Measurements from ENCODE around the gene ARMC10.
"Not testable (repeated sequence)": the region's sequence is repeated elsewhere in the genome, so short reads cannot be mapped to it uniquely, and the experiment has no call there.

Gene ARMC10

DNA sequence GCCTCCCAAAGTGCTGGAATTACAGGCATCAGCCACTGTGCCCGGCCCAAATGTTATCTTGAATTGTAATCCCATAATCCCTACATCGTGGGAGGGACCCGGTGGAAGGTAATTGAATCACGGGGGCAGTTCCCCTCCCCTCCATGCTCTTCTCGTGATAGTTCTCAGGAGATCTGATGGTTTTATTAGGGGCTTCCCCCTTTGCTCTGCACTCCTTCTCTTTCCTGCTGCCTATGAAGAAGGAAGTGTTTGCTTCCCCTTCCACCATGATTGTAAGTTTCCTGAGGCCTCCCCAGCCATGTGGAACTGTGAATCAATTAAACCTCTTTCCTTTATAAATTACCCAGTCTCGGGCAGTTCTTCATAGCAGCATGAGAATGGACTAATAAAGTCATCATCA is 3.3 kb downstream of the ARMC10 start:
- not testable (repeated sequence) for DNase-seq

DNA sequence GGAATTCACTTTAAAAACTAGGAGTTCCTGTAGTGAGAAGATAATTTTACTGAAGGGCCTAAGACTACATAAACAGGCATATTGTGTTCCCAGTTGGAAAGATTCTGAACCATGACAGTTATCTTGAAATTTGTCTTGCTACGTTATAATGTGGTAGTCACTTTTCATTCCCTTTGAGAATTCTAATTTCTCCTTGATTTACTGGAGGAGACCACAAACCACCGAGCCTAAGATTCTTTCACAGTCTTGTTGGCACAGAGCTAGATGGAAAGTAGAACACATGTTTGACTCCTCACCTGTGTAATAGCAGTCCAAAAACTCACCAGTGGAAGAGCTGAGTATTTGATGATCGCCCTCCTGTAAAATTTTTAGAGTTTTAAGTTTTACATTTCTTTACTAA is 4.9 kb downstream of the ARMC10 start:
- DNase-seq, result no peak

DNA sequence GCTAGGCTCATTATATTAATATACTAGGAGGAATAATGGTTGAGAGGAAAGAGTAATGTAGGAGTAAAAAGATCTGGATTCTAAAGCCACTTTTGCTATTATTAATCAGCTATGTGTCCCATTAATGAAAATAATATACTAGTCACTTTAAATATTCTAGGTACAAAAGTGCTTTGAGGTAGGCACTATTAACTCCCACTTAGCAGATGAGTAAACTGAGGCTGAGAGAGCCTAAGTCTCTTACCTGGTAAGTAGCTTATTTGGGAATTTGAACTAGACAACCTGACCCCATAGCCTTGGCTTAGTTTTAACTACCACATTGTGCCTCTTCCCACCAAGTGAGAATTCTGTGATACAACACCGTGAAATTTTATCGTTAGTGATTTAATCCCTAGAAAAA is 6.0 kb downstream of the ARMC10 start:
- no peak for DNase-seq

DNA sequence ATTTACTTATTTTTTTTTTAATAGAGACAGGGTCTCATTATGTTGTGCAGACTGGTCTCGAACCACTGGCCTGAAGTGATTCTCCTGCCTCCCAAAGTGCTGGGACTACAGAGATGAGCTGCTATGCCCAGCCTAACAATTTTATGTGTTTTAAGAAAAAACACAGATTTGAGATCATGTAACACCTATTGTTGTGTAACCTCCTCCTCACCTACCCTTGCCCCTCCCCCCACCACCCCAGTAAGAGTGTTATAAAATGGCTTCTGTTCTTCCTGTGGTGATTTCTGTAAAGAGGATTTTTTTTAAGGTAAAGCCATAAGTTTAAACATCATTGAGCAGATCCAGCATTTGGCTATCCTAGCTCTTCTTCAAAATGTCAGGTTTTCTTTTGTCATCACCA is 7.6 kb downstream of the ARMC10 start:
- DNase-seq, result no peak

DNA sequence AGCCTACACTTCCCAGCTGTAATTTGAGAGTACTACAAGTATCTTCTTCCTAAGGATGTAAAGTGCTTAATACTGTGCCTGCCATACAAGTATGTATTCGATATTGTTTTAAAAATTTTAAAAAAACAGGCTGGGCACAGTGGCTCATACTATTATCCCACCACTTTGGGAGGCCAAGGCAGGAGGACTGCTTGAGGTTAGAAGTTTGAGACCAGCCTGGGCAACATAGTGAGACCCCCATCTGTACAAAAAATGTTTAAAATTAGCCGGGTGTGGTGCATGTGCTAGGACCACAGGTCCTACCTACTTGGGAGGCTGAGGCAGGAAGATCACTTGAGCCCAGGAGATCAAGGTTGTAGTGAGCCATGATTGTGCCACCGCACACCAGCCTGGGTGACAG is 8.3 kb downstream of the ARMC10 start:
- no peak for DNase-seq

DNA sequence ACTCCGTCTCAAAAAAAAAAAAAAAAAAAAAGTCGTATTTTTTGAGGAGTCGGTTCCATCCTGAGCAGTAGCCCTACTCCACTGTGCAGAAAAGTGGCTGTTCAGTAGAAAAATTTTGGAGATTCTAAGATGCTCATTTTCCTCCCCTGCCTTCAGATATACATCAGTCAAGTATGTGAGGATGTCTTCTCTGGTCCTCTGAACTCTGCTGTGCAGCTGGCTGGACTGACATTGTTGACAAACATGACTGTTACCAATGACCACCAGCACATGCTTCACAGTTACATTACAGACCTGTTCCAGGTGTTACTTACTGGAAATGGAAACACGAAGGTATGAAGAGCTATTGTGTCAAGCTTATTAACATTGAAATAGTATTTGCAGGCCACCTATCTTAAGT is 17.4 kb downstream of the ARMC10 start:
- not testable (repeated sequence) for DNase-seq

DNA sequence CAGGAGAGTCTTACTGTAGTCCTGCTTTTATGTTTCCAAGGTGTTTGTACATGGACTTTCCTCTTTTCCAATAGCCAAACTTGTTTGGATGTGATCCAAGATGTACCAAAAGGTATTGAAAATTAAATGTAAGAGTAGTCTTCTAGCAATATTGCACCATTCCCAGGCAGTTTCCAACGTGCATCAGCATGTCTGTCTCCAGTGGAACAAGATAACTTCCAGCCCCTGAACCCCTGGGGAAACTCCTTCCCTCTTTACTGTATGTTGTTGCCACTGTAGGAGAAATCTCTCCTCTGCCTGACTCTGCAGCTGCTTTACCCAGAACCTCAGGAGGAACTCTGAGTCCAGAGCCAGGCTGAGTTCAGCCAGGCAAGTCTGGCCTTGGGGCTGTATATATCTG is 18.5 kb downstream of the ARMC10 start:
- no peak for DNase-seq

DNA sequence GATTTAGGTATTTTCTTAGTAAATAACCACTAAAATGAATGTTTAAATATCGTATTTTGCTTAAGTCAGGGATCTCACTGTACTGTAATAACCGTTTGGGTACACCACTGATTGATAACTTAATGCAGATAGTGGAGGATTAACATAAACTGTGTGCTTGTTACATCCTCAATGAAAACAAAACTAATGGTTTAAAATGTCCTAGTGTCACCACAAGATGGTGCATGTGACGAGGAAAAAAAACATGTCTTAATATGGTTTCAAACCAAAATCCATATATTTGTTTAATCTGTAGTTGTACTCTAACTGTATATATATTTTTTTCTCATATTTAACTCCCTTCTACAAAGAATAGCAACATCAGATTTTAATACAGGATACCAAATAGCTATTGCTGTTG is 19.2 kb downstream of the ARMC10 start:
- no peak for DNase-seq

DNA sequence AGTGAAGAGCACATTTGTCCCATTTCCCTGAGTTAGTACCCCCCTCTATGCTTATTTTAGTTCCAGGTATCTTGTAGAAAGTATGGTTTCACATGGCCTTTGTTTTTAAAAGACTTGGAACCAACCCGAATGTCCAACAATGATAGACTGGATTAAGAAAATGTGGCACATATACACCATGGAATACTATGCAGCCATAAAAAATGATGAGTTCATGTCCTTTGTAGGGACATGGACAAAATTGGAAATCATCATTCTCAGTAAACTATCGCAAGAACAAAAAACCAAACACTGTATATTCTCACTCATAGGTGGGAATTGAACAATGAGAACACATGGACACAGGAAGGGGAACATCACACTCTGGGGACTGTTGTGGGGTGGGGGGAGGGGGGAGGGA is 20.6 kb downstream of the ARMC10 start:
- not testable (repeated sequence) for DNase-seq

DNA sequence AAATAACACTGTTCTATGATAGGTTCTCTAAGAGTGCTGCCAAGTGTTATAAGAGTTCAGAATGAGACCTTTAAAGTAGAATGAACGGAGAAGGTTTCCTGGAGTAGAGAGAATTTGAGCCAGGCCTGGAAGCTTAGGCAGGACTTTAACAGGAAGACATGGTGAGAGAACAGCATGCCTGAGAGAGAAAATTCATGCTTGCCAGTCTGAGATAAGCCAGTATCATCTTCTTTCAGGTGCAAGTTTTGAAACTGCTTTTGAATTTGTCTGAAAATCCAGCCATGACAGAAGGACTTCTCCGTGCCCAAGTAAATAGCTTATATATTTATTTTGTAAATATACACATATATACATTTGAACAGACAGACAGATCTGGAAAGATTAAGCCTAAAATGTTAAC is 22.1 kb downstream of the ARMC10 start:
- no peak for DNase-seq

DNA sequence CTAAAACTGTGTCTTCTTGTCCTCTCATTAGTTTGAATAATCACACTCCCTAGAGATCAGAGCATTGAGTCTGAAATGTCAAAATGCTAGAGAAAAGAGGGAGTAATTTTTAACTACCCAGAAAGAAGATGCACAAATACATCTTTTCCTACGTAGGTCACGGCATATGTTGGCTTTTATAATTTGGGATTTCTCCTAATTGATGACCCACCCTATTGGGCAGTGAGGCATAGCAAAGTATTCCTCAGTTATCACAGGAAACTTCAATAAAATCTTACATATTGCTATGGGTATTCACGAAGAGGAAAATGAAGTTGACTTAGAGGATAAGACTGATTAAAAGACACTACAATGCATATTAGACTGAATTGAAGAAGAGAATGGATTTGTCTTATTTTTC is 25.4 kb downstream of the ARMC10 start:
- no peak for DNase-seq

DNA sequence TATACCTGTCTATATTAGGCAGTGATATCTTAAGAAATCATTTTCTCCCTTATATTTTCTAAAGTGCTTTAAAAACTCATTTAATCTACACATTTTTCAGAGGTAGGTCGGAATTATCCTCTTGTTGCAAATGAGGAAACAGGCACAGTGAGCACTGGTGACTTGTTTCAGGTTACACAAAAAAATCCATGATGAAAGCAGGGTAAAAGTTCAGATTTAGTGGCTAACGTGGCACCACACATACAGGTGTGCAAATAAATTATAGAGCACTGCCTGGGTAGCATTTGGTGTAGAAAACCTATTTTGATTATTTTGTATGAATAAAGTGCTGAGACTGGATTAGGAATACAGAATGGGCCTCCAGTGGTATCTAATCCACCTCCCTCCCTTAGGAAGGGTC is 26.6 kb downstream of the ARMC10 start:
- no peak for DNase-seq

DNA sequence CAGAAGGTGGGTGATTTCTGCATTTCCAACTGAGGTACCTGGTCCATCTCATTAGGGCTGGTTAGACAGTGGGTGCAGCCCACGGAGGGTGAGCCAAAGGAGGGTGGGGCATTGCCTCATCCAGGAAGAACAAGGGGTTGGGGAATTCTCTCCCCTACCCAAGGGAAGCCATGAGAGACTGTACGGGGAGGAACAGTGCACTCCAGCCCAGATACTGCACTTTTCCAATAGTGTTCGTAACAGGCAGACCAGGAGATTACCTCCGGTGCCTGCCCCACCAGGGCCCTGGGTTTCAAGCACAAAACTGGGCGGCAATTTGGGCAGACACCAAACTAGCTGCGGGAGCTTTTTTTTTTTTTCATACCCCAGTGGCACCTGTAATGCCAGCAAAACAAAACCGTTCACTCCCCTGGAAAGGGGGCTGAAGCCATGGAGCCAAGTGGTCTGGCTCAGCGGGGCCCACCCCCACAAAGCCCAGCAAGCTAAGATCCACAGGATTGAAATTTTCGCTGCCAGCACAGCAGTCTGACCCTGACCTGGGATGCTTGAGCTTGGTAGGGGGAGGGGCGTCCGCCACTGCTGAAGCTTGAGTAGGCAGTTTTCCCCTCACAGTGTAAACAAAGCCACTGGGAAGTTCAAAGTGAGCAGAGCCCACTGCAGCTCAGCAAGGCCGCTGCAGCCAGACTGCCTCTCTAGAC is 31.2 kb downstream of the ARMC10 start:
- DNase-seq, result no peak

DNA sequence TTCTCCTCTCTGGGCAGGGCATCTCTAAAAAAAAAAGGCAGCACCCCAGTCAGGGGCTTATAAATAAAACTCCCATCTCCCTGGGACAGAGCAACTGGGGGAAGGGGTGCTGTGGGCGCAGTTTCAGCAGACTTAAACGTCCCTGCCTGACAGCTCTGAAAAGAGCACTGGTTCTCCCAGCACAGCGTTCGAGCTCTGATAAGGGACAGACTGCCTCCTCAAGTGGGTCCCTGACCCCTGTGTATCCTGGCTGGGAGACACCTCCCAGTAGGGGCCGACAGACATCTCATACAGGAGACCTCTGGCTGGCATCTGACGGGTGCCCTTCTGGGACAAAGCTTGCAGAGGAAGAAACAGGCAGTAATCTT is 31.7 kb downstream of the ARMC10 start:
- not testable (repeated sequence) for DNase-seq

DNA sequence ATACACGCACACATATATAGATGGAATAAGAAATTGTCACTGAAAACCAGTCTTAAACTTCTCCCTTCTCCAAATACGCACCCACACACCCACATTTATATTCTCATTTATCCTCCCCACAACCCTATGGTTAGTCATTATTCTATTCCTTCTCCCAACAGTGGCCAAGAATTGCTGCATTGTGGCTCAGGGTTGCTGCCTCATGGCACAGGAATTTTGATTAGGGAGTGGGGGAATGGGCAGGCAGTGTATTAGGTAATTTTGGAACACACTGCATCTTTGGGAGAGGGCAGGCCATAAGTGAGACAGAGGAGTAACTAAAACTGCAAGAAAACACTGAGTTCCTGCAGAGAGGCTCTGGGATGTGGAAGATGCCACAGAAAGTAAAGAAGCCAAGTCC is 38.2 kb downstream of the ARMC10 start:
- peak; percentile 89 for DNase-seq

DNA sequence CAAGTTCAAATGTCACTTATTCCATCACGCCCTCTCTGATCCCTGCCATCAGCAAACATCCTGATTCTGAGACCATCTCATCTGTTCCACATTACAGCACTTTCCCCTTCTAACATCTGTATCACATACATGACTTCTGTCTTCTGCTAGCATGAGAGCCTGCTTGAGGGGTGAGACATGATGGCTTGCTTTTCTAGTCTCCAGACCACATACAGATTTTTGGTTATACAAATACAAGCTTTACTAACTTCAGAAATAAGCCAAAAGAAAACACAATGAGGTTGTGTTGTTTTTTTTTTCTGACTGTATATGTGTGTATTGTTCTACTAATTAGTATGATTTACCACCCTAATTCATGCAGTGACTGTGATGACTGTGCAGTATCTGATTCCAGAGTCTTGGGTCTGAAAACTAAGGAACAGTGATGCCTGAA is 39.7 kb downstream of the ARMC10 start:
- no peak for DNase-seq

DNA sequence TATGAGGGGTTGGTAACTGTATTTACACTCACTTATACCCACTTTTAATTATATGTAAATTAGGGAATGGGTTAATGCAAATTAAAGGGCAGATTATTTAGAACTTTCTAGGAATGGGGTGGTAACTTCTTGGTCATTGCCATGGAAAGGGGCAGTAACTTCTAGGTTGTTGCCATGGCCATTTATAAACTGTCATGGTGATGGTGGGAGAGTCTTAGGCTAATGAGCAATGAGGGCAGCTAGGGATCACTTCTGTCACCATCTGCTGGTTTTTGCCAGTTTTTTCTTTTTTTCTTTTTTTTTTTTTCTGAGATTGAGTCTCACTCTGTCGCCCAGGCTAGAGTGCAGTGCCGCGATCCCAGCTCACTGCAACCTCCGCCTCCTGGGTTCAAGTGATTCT is 40.8 kb downstream of the ARMC10 start:
- DNase-seq, result no peak

DNA sequence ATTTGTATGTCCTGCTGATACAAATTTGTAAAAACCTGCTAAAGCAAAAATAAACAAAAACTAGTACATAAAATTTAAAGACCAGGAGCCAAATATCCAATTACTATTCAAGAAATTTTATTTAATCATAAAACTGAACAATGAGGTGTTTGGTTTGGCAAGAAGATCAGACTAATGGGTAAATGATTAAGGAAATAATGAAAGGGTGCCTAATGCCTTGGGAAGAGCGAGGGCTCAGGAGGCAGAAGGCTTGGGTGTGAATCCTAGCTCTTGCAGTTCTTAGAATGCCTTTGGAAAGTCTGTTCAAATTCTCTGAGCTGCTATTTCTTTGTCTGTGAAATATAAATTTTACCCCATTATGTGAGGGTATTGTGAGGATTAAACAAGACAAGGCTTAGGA is 41.6 kb downstream of the ARMC10 start:
- DNase-seq, result no peak

DNA sequence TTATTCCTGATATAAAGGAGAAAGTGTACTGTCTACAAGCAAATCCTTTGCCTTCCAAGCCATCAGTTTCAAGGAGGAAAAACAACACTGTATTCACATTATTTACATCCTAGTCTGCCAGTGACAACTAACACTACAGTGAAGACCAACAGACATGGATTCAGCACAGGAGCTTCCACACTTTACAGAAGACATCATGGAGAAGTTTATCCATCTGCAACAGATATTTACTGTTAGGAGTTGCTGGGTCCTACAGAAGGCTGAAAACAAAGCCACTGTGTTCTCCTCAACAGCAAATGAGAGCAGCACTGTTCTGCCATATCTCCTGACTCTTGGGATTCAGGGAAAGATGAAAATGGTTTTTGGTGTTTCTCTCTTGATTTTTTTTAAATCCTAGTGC is 42.1 kb downstream of the ARMC10 start:
- DNase-seq, result no peak

DNA sequence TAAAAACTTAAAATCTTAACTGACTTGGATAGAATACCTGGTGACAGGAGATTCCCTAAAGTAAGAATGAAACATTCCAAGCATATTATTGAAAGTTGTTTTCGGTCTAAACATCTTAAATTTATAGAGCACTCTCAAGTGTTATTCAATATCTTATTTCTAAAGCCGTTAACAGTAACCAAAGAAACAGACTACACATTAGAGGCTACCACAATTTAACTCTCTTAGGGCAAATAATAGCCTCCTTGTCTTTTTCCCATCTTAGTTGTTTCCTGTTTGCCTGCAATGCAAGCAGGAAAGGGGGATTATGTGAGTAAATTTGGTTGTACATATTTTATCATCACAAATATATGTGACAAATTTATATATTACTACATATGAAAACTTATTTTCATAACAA is 42.5 kb downstream of the ARMC10 start:
- no peak for DNase-seq

DNA sequence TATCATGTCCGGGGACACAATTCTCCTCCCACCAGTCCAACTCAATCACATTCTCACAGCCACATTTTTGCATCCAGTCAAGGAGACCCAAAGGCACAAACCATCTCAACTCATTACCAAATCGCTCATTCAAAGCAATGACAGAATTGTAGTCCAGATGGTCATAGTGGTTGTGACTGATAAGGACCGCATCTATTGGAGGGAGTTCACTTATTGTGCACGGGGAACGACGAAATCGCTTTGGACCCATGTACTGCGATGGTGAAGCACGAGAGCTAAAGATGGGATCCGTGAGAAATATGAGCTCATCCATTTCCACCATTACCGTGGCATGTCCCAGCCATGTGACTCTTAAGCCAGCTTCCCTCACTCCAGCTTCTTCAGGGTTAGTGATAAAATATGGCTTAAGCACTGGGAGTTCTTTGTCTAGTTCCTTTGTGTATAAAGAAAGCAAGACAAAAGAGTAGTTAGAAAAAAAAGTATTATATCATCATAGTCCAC is 44.9 kb downstream of the ARMC10 start:
- no peak for DNase-seq

DNA sequence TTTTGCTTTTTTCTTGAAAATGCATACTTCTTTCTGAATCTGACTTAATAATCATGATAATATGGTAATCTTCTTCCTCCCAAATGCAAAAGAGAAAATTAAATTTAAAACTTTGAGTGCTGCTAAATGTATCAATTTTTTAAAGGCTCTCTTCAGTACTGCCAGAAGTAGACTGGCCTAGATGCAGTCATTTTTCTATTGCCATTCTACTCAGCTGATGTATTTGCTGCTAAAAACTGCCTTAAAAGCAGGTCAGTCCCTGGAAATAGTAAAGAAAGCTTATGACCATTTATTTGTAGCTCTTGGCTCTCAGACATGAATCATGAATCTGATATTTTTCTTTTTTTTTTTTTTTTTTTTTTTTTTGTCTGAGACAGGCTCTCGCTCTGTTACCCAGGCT is 45.4 kb downstream of the ARMC10 start:
- DNase-seq, result no peak

DNA sequence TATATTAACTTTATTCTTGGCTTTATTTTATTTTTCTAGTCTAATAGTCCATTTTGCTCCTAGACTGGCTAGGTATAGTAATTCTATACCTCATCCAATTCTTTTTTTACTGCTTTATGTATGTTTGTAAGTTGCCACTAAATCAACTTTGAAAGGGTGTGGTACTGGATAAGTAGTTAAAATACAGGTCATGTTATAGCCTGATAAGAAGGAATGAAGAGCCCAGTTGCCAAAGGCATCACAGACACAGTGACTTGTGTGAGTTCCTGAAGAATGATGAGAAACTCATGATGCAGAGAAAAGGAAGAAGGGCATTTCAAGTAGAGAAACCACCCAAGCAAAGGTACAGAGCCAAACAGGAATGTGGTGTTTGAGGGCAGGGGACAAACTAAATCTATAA is 46.7 kb downstream of the ARMC10 start:
- no peak for DNase-seq

DNA sequence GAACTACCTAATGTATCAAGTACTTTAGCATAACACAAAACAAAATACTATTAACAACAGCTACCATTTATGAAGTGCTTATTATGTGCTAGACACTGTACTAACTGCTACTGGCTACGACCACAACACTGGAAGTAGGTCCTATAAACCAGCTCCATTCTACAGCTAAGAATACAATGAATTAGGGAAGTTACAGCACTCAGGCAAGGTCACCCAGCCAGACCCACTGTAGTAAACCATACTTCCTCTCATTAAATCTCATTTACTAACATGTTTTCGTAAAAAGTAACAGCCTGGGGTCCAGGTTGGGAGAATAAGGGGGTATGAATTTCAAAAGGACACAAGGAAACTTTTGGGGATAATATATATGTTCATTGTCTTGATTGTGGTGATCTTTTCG is 48.6 kb downstream of the ARMC10 start:
- no peak for DNase-seq

DNA sequence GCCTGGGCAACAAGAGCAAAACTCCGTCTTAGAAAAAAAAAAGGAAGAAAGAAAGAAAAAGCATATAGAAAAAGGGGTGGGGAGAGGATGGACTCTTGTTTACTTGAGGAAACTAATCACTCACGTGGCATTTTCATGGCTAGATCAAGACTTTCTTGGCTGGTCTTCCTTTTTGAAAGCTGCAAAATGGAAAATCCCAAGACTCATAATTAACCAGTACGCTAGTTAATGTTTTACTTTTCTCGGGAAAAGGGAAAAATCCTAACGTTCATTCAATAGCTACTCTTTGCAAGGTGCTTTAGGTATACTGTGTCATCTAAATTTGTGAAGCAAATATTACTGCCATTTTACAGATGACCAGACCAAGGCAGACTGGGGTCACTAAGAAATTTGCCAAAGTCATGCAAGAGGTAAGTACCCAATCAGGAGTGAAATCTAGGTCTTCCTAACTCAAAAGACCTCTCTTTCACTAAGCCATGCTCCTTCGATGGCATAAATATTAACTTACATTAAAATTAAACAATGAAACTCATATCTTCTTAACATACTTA is 49.6 kb downstream of the ARMC10 start:
- no peak for DNase-seq
